ENCODE results near the gene CARD11. TPM values are rescaled to one million over a fixed set of nuclear protein-coding genes. Genes with fewer than 3 reads are reported as not detected.

Gene CARD11
- total and polyA plus RNA-seq, 2 of the 13 experiments (the other 11 are each of a cell fraction or from before 2014, with no cell fraction given): 0.04 TPM; not detected in 1

- no peak for FAIRE-seq
- no peaks in the 10 kb centered on the region for H3K79me2 ChIP-seq (ENCODE audit: insufficient read depth, low read length)
- in situ Hi-C loops (cut with HindIII; ENCODE audit: extremely low pct_ligation_motif_present, low pct_unique_long_range_greater_than_20kb): no loop called here
- no peaks in the 10 kb centered on the region for H3K9me3 ChIP-seq (ENCODE audit: low read length)
- ChIA-PET POLR2A (no interaction called here), CTCF (ENCODE audit: low intra/inter-chr PET ratio, low total read pairs) (no interaction called here)
- no peak for DNase-seq (ENCODE audit: low spot score)
- no peaks in the 10 kb centered on the region for H3K36me3 ChIP-seq (replicated peaks in 1 of 2; ENCODE audit: control insufficient read depth in 1 of 2, insufficient read depth in 2 of 2, low read length in 2 of 2)
- H3K9ac ChIP-seq (ENCODE audit: insufficient read depth, low read depth, low read length): no peak overlapping the region
- BruUV-seq (replicated peaks): no TSS peak
- WGBS (ENCODE audit: low lambda C conversion rate): 50% methylated on average over 2 of the region's 2 CpGs
- intact Hi-C loops (cut with micrococcal nuclease; ENCODE audit: unreplicated experiment): no loop called here
- H3K4me1 ChIP-seq (ENCODE audit: insufficient read depth, low read length): no peaks in the 10 kb centered on the region
- TF ChIP-seq BCLAF1 (IDR thresholded peaks at IDR 0.05) (no peak), ZNF547 (CRISPR knock-in tag; IDR thresholded peaks at IDR 0.05) (no peak), ZNF12 (CRISPR knock-in tag; IDR thresholded peaks at IDR 0.05) (no peak), NFAT5 (CRISPR knock-in tag; IDR thresholded peaks at IDR 0.05) (no peak), SMC3 (IDR thresholded peaks at IDR 0.05; ENCODE audit: low read length) (no peak), KDM2A (CRISPR knock-in tag; IDR thresholded peaks at IDR 0.05; ENCODE audit: borderline replicate concordance, low read depth) (no peak), XBP1 (CRISPR knock-in tag; IDR thresholded peaks at IDR 0.05) (no peak), ZBTB10 (CRISPR knock-in tag; IDR thresholded peaks at IDR 0.05; ENCODE audit: borderline replicate concordance) (no peak), AHR (CRISPR knock-in tag; IDR thresholded peaks at IDR 0.05) (no peak), THAP7 (CRISPR knock-in tag; IDR thresholded peaks at IDR 0.05) (no peak), ATF7 (IDR thresholded peaks at IDR 0.05) (no peak), ATF7 (CRISPR knock-in tag; IDR thresholded peaks at IDR 0.05) (no peak), ZNF737 (CRISPR knock-in tag; IDR thresholded peaks at IDR 0.05; ENCODE audit: borderline replicate concordance) (no peak)
- H3K27me3 ChIP-seq (ENCODE audit: control insufficient read depth in 1 of 2, insufficient read depth in 2 of 2, low read length in 2 of 2): peaks cover 0 to 6% of the 10 kb centered on the region in 2 experiments; a peak in 1 of 5 replicates
- no peak overlapping the region for H3K27ac ChIP-seq (ENCODE audit: extremely low read length, insufficient read depth, low read length)
- no peak overlapping the region for H2AFZ ChIP-seq (ENCODE audit: low read length)
- no peaks in the 10 kb centered on the region for H4K20me1 ChIP-seq (ENCODE audit: insufficient read depth, low read length)
- H3K4me3 ChIP-seq (replicated peaks in 1 of 3; ENCODE audit: insufficient read depth in 1 of 3, low read depth in 2 of 3, low read length in 3 of 3): no peak overlapping the region
- H3K4me2 ChIP-seq (ENCODE audit: low read depth, low read length): no peak overlapping the region
- no peak for ATAC-seq
Measured at GRCh38 chr7:3067606-3068380, 24.1 kb upstream of the CARD11 start.
